ENCODE measurements around the gene TBXAS1.

TBXAS1 gene

DNA sequence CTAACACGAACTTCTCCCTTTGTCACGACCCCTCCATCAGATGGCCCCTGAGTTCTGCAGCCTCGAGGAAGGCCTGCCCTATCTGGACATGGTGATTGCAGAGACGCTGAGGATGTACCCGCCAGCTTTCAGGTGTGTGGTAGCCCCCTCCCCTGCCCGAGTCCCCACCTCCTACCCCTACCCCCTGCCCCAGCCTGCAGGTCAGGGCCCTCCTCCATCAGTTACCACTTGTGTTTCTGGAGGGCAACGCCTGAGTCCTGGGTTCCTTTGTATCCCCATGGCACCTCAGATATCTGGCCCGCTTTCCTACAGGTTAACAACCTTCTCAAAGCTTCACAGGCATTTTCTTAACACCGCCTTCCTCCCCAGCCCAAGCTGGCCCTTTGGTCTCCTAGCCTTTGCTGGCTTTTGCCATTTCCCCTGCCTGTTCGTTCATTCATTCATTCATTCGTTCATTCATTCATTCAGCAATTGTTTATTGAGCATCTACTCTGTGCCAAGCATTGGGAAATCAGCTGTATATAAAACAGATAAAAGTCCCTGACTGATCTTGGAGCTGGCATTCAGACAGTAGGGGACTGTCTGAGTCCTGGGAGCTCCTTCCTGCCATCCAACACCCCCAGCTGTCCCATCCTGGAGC is 178.1 kb downstream of the TBXAS1 start:
- TF ChIP-seq, protein P1, sequence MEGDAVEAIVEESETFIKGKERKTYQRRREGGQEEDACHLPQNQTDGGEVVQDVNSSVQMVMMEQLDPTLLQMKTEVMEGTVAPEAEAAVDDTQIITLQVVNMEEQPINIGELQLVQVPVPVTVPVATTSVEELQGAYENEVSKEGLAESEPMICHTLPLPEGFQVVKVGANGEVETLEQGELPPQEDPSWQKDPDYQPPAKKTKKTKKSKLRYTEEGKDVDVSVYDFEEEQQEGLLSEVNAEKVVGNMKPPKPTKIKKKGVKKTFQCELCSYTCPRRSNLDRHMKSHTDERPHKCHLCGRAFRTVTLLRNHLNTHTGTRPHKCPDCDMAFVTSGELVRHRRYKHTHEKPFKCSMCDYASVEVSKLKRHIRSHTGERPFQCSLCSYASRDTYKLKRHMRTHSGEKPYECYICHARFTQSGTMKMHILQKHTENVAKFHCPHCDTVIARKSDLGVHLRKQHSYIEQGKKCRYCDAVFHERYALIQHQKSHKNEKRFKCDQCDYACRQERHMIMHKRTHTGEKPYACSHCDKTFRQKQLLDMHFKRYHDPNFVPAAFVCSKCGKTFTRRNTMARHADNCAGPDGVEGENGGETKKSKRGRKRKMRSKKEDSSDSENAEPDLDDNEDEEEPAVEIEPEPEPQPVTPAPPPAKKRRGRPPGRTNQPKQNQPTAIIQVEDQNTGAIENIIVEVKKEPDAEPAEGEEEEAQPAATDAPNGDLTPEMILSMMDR (IDR thresholded peaks at IDR 0.05; ENCODE audit: control insufficient read depth, extremely low read depth, insufficient read depth): no peak
- DNase-seq (ENCODE audit: low read depth): no peak
- no peak overlapping the region for H3K4me3 ChIP-seq (ENCODE audit: low read depth, low read length)

DNA sequence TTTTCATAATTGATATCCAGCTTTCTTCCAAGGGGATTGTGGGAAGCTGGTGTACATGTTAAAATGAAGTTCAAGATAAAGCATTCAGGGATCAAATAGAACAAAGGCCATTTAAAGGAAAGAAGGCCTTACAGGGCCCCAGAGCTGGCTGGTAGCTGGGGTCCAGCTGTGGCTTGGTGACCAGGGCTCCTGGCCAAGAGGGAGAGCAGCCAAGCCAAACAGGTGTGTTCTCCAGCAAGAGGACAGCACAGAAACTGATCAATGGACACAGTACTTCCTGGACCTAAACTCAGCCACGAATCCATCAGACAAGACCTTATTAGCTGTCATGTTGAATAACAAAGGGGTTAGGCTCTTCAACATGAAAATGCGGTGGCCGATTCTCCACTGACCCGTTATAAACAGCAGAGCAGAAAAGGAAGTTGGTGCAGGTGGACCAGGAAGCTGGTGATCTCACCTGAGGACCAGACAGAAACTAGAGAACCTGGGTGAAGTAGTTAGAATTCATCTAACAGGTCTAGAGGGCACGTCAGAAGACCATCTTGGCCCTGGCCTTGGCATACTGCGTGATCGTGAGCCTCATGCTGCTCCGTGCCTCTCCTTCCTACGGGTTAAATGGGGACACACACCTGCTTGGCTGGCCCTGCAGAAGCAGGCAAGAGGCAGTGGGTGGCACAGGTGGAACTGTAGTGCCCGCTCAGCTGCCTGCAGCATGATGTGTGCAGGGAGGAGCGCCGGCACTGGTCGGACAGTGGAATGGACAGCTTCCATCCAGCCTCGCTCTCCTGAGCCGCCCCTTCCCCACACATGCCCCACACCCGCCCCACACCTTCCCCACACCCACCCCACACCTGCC is 179.9 kb downstream of the TBXAS1 start:
- TF ChIP-seq, protein P1 (IDR thresholded peaks at IDR 0.05; ENCODE audit: control insufficient read depth, extremely low read depth, insufficient read depth): no peak
- no peak for DNase-seq (ENCODE audit: low read depth)
- H3K4me3 ChIP-seq (ENCODE audit: low read depth, low read length): no peak overlapping the region

DNA sequence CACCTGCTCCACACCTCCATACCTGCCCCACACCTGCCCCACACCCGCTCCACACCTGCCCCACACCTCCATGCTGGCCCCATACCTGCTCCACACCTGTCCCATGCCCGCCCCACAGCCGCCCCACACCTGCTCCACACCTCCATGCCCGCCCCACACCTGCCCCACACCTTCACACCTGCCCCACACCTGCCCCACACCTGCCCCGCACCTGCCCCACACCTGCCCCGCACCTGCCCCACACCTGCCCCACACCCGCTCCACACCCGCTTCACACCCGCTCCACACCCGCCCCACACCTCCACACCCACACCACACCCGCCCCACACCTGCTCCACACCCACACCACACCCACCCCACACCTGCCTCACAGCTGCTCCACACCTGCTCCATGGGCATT is 180.7 kb downstream of the TBXAS1 start:
- TF ChIP-seq, protein P1 (IDR thresholded peaks at IDR 0.05; ENCODE audit: control insufficient read depth, extremely low read depth, insufficient read depth): no peak
- DNase-seq (ENCODE audit: low read depth): no peak
- no peak overlapping the region for H3K4me3 ChIP-seq (ENCODE audit: low read depth, low read length)

DNA sequence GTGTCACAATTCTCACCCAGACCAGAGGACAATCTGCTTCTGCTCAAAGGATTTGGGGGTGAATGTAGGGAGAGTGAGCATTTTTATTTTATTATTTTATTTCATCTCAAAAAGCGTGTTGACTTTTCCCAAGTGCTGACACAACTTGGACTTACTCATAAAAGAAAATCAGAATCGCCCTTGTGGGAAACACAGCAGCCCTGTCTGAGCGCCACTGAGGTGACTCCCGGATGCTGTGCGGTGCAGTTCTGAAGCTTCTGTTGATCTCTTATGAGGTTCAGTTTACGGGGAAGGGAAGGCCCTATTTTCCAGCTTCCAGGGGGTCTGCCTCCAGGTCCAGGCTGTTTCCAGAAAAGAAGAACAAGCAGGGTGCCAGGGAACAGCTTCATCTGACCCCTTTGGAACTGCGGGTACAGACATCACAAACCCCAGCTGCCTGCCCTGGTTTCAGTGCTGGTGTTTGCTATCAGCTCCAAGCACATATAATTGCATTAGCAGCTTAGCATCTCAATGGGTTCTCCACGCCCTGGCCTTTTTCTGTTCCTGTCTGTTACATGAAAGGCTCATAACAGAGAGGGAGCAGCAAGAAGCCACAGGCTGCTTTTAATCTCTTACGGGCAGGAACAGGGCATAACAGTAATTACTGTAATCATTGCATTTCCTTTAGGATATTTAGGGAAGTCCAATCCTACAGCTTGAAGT is 181.3 kb downstream of the TBXAS1 start:
- no peak for DNase-seq (ENCODE audit: low read depth)
- TF ChIP-seq, protein P1 (IDR thresholded peaks at IDR 0.05; ENCODE audit: control insufficient read depth, extremely low read depth, insufficient read depth): no peak
- no peak overlapping the region for H3K4me3 ChIP-seq (ENCODE audit: low read depth, low read length)

DNA sequence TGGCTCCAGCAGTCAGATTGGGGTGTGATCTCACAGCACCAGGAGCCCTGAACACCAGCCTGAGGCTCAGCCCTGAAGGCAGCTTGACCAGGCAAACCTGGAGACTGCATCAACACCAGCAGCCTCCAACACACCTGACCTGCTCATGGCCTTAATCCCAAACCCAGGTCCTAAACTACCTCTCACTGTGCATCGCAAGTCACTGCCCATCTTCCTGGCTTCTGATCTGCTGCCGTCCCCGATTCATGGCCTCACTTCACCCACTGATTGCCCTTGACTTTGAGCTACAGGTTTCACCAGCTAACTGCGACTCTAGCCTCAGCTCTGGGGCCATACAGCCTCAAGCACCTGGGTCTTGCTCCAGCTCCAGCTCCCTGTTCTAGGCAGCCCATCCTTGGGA is 184.6 kb downstream of the TBXAS1 start:
- TF ChIP-seq, protein P1 (IDR thresholded peaks at IDR 0.05; ENCODE audit: control insufficient read depth, extremely low read depth, insufficient read depth): no peak
- DNase-seq (ENCODE audit: low read depth): no peak
- no peak overlapping the region for H3K4me3 ChIP-seq (ENCODE audit: low read depth, low read length)

DNA sequence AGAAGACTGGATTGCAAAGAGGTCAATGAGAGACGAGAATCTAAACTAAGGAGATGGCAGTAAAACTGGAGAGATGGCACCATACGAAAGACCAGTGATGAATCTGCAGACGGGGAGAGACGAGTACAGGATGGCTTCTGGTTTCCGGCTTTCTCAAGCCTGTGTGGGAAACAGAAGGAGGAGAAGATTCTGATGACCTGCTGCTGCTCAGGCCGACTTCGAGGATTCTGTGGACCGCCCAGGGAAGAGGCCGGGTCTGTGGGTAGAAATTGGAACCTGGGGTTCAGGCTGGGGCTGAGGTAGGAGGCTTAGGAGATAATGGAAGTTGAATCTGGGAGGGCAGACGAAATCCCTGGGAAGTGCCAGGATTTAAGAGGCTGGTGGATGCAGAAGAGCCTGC is 185.1 kb downstream of the TBXAS1 start:
- no peak for DNase-seq (ENCODE audit: low read depth)
- TF ChIP-seq, protein P1 (IDR thresholded peaks at IDR 0.05; ENCODE audit: control insufficient read depth, extremely low read depth, insufficient read depth): no peak
- H3K4me3 ChIP-seq (ENCODE audit: low read depth, low read length): no peak overlapping the region

Data from LNCaP clone FGC (cell line).